ENCODE data around the gene UGCG. TPM values are rescaled to one million over a fixed set of nuclear protein-coding genes. Genes with fewer than 3 reads are reported as not detected.

Gene UGCG
- total and polyA plus RNA-seq, 2 of the 8 experiments (the other 6 are each of a cell fraction or from before 2014, with no cell fraction given): 14.9 to 34.0 TPM

DNA sequence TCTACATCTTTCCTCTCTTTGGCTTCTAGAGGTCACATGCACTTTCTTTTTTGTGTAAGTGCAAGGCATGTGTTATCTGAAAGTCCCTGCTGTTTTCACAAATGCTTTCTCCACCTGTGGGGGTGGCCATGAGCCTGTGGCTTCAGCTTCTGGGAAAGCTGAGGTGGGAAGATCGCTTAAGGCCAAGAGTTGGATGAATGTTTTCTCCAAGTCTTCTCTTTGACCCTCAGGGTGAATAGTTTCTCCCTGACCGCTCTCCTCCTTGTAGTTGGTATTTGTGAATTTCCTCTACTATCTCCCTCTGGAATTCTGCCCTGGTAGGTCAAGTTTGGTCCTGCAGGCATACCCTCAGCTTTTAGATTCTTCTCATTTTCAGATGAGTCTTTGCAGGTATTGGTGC lies 74.2 kb downstream of the UGCG start:
- Histone ChIP-seq H3K9me3 (ENCODE audit: insufficient read depth in 2 of 2, low read depth in 1 of 2, low read length in 1 of 2) (no peaks in the 10 kb centered on the region), H2AFZ (ENCODE audit: low read length) (no peak overlapping the region), H3K36me3 (ENCODE audit: control insufficient read depth in 2 of 4, insufficient read depth in 4 of 4, low read length in 3 of 4) (no peaks in the 10 kb centered on the region; a peak in 1 of 8 replicates), H3K4me1 (replicated peaks in 1 of 4; ENCODE audit: control insufficient read depth in 3 of 4, insufficient read depth in 4 of 4, low read length in 3 of 4) (no peaks in the 10 kb centered on the region), H4K20me1 (replicated peaks in 1 of 2; ENCODE audit: control insufficient read depth in 1 of 2, insufficient read depth in 2 of 2, low read length in 2 of 2) (no peaks in the 10 kb centered on the region), H2BK15ac (ENCODE audit: low read length) (no peak overlapping the region), H2BK120ac (replicated peaks; ENCODE audit: low read depth, low read length) (no peak overlapping the region), H3K79me1 (ENCODE audit: low read depth, low read length) (no peaks in the 10 kb centered on the region), H2AK5ac (ENCODE audit: low read depth, low read length) (no peak overlapping the region), H3K4me2 (ENCODE audit: insufficient read depth in 1 of 2, low read depth in 2 of 2, low read length in 2 of 2) (no peak overlapping the region), H3K56ac (replicated peaks; ENCODE audit: insufficient read length, low read depth, low read length) (no peak overlapping the region), H3K23ac (ENCODE audit: insufficient read length) (no peak overlapping the region), H3K79me2 (ENCODE audit: control insufficient read depth in 1 of 2, insufficient read depth in 2 of 2, low read length in 2 of 2) (no peaks in the 10 kb centered on the region), H2BK12ac (ENCODE audit: low read depth, low read length) (no peak overlapping the region), H4K91ac (replicated peaks; ENCODE audit: insufficient read length, low read length) (no peak overlapping the region), H3K4ac (replicated peaks; ENCODE audit: insufficient read length, low read depth, low read length) (no peak overlapping the region), H3K4me3 (ENCODE audit: extremely low read depth in 1 of 4, insufficient read depth in 2 of 4, low read depth in 3 of 4, low read length in 4 of 4) (no peak overlapping the region), H3K14ac (ENCODE audit: insufficient read length) (no peak overlapping the region), H4K8ac (ENCODE audit: extremely low read depth, insufficient read depth, low read length) (no peak overlapping the region), H3K9ac (replicated peaks in 1 of 4; ENCODE audit: extremely low read depth in 1 of 4, low read depth in 3 of 4, low read length in 3 of 4) (no peak overlapping the region), H3K27me3 (replicated peaks in 1 of 4; ENCODE audit: control insufficient read depth in 3 of 4, extremely low read depth in 1 of 4, insufficient read depth in 3 of 4, low read length in 3 of 4) (no peaks in the 10 kb centered on the region), H2BK20ac (ENCODE audit: low read length) (no peak overlapping the region), H4K5ac (ENCODE audit: insufficient read length, low read depth, low read length) (no peak overlapping the region), H3K23me2 (ENCODE audit: low read depth, low read length) (no peaks in the 10 kb centered on the region; the same call in 1 of the 2 replicates), H3K18ac (ENCODE audit: extremely low read depth, low read length) (no peak overlapping the region), H2BK5ac (ENCODE audit: low read depth, low read length) (no peak overlapping the region), H3K27ac (ENCODE audit: low read depth, low read length) (no peak overlapping the region)
- ChIA-PET POLR2A (ENCODE audit: partially characterized antibody) (no interaction called here), CTCF (ENCODE audit: partially characterized antibody) (interaction anchor here (1.1 to 3.0 kb wide), 3 partner anchors 104 to 371 kb away, joined by 3 to 11 read pairs (median 3); partner anchors contain the start of gene PTGR1)
- 87% methylated on average over 2 of the region's 2 CpGs; no CpG with 5 or more reads in 1 of the 2 experiments for WGBS, 2 experiments (ENCODE audit: extremely low coverage in 1 of 2, insufficient coverage in 1 of 2, insufficient read length in 1 of 2, insufficient replicate concordance in 2 of 2, low coverage in 1 of 2, low lambda C conversion rate in 2 of 2, missing lambda C conversion rate in 1 of 2)
- no peak for TF ChIP-seq SIRT6 (IDR thresholded peaks at IDR 0.05; ENCODE audit: low read length)
- TF ChIP-seq EGR1 (IDR thresholded peaks at IDR 0.05; ENCODE audit: borderline replicate concordance, low read depth, low read length): no peak
- no peak for TF ChIP-seq POLR2AphosphoS5 (IDR thresholded peaks at IDR 0.05; ENCODE audit: low read depth, low read length)
- TF ChIP-seq, protein P1, sequence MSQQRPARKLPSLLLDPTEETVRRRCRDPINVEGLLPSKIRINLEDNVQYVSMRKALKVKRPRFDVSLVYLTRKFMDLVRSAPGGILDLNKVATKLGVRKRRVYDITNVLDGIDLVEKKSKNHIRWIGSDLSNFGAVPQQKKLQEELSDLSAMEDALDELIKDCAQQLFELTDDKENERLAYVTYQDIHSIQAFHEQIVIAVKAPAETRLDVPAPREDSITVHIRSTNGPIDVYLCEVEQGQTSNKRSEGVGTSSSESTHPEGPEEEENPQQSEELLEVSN (IDR thresholded peaks at IDR 0.05): no peak
- TF ChIP-seq, protein P2, sequence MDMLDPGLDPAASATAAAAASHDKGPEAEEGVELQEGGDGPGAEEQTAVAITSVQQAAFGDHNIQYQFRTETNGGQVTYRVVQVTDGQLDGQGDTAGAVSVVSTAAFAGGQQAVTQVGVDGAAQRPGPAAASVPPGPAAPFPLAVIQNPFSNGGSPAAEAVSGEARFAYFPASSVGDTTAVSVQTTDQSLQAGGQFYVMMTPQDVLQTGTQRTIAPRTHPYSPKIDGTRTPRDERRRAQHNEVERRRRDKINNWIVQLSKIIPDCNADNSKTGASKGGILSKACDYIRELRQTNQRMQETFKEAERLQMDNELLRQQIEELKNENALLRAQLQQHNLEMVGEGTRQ (IDR thresholded peaks at IDR 0.05; ENCODE audit: low read length): no peak
- TF ChIP-seq HDAC6 (IDR thresholded peaks at IDR 0.05; ENCODE audit: low read depth, low read length): no peak
- no peak for TF ChIP-seq CBX5 (IDR thresholded peaks at IDR 0.05; ENCODE audit: low read depth, low read length)
- TF ChIP-seq SIN3A (conservative IDR thresholded peaks at IDR 0.05 in 1 of 2, IDR thresholded peaks at IDR 0.05 in 1 of 2; ENCODE audit: low read depth in 1 of 2, low read length in 2 of 2): no peak
- no peak for TF ChIP-seq ASH2L (IDR thresholded peaks at IDR 0.05; ENCODE audit: low read length)
- TF ChIP-seq TEAD4 (IDR thresholded peaks at IDR 0.05; ENCODE audit: low read depth, low read length): no peak
- TF ChIP-seq CTBP2 (IDR thresholded peaks at IDR 0.05; ENCODE audit: borderline replicate concordance, insufficient read depth, insufficient read length, low read length): no peak
- no peak for TF ChIP-seq KDM4A (IDR thresholded peaks at IDR 0.05; ENCODE audit: low read depth, low read length, severe bottlenecking)
- FAIRE-seq: no peak
- DNase-seq (ENCODE audit: low read depth in 1 of 2, low spot score in 2 of 2): no peak

Measured in H1 (cell line).